Renal pelvis (tissue), 4 donors: ENCODE data around the gene TBC1D30. TPM values are rescaled to one million over a fixed set of nuclear protein-coding genes. Genes with fewer than 3 reads are reported as not detected.
"Not testable (repeated sequence)": the region's sequence is repeated elsewhere in the genome, so short reads cannot be mapped to it uniquely, and the experiment has no call there.

Source experiments
- DNase-seq: peaks from one replicate; pipeline ENCODE4 v3.0.0-alpha.2; 2013
- polyA plus RNA-seq, 3 donors: library from polyadenylated mRNA; unstranded; fragments of 120-200 nt; gene quantifications; one replicate each; pipeline ENCODE4 v1.2.1, GENCODE V29; 2013; ENCODE audit not compliant: insufficient read length in 3 of 3

Gene TBC1D30
- polyA plus RNA-seq, 3 donors, result 5.7 to 7.4 (median 5.7) TPM

GRCh38 chr12:64806173-64806572 is 18.3 kb upstream of the TBC1D30 start:
- DNase-seq, result no peak

- no peak for DNase-seq
These were observed 17.6 kb upstream of the TBC1D30 start for GRCh38 chr12:64806593-64807460.

- no peak for DNase-seq
These were observed 16.3 kb upstream of the TBC1D30 start for GRCh38 chr12:64808110-64808509.

- no peak for DNase-seq
These were observed 13.6 kb upstream of the TBC1D30 start for GRCh38 chr12:64810831-64811230.

GRCh38 chr12:64813723-64814122 is 10.7 kb upstream of the TBC1D30 start:
- DNase-seq, result no peak

- DNase-seq, result no peak
These were observed 10.0 kb upstream of the TBC1D30 start for GRCh38 chr12:64814432-64814831.

- DNase-seq, result no peak
These were observed 4.5 kb upstream of the TBC1D30 start for GRCh38 chr12:64819816-64820402.

- no peak for DNase-seq
These were observed 3.9 kb upstream of the TBC1D30 start for GRCh38 chr12:64820593-64820992.

GRCh38 chr12:64821116-64821630 is 3.3 kb upstream of the TBC1D30 start:
- DNase-seq, result no peak

GRCh38 chr12:64824130-64824499 is 332 bp upstream of the TBC1D30 start:
- no peak for DNase-seq

- no peak for DNase-seq
These were observed 935 bp downstream of the TBC1D30 start for GRCh38 chr12:64825143-64826021.

GRCh38 chr12:64826234-64826633 is 1.8 kb downstream of the TBC1D30 start:
- peak; percentile 86 for DNase-seq

- DNase-seq, result no peak
These were observed 4.3 kb downstream of the TBC1D30 start for GRCh38 chr12:64828713-64829112.

- no peak for DNase-seq
These were observed 9.5 kb downstream of the TBC1D30 start for GRCh38 chr12:64833928-64834327.

GRCh38 chr12:64835901-64836300 is 11.5 kb downstream of the TBC1D30 start:
- DNase-seq, result no peak

GRCh38 chr12:64836856-64837255 is 12.4 kb downstream of the TBC1D30 start:
- DNase-seq, result no peak

GRCh38 chr12:64837427-64837826 is 13.0 kb downstream of the TBC1D30 start:
- no peak for DNase-seq

- DNase-seq, result no peak
These were observed 15.7 kb downstream of the TBC1D30 start for GRCh38 chr12:64840119-64840518.

- no peak for DNase-seq
These were observed 16.7 kb downstream of the TBC1D30 start for GRCh38 chr12:64840949-64841717.

GRCh38 chr12:64848409-64848808 is 24.0 kb downstream of the TBC1D30 start:
- not testable (repeated sequence) for DNase-seq

GRCh38 chr12:64858882-64859605 is 34.6 kb downstream of the TBC1D30 start:
- no peak for DNase-seq
